ENCODE measurements around the gene OLIG1.

DNA sequence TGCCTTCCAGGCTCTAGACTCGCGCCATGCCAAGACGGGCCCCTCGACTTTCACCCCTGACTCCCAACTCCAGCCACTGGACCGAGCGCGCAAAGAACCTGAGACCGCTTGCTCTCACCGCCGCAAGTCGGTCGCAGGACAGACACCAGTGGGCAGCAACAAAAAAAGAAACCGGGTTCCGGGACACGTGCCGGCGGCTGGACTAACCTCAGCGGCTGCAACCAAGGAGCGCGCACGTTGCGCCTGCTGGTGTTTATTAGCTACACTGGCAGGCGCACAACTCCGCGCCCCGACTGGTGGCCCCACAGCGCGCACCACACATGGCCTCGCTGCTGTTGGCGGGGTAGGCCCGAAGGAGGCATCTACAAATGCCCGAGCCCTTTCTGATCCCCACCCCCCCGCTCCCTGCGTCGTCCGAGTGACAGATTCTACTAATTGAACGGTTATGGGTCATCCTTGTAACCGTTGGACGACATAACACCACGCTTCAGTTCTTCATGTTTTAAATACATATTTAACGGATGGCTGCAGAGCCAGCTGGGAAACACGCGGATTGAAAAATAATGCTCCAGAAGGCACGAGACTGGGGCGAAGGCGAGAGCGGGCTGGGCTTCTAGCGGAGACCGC lies 46.3 kb upstream of the OLIG1 start:
- TF ChIP-seq, protein P1, sequence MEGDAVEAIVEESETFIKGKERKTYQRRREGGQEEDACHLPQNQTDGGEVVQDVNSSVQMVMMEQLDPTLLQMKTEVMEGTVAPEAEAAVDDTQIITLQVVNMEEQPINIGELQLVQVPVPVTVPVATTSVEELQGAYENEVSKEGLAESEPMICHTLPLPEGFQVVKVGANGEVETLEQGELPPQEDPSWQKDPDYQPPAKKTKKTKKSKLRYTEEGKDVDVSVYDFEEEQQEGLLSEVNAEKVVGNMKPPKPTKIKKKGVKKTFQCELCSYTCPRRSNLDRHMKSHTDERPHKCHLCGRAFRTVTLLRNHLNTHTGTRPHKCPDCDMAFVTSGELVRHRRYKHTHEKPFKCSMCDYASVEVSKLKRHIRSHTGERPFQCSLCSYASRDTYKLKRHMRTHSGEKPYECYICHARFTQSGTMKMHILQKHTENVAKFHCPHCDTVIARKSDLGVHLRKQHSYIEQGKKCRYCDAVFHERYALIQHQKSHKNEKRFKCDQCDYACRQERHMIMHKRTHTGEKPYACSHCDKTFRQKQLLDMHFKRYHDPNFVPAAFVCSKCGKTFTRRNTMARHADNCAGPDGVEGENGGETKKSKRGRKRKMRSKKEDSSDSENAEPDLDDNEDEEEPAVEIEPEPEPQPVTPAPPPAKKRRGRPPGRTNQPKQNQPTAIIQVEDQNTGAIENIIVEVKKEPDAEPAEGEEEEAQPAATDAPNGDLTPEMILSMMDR (IDR thresholded peaks at IDR 0.05) = no peak
- TF ChIP-seq POLR2AphosphoS5 (IDR thresholded peaks at IDR 0.05; ENCODE audit: low read depth, low read length) (no peak), YY1 (IDR thresholded peaks at IDR 0.05; ENCODE audit: low read depth) (no peak), EZH2phosphoT487 (IDR thresholded peaks at IDR 0.05; ENCODE audit: borderline replicate concordance, low read depth) (no peak), TEAD4 (IDR thresholded peaks at IDR 0.05; ENCODE audit: borderline replicate concordance, insufficient read depth) (no peak), TAF1 (IDR thresholded peaks at IDR 0.05; ENCODE audit: borderline replicate concordance, low read depth, low read length) (no peak), RAD21 (IDR thresholded peaks at IDR 0.05; ENCODE audit: low read length) (no peak), CHD2 (IDR thresholded peaks at IDR 0.05; ENCODE audit: low read length, partially characterized antibody) (no peak), FOXJ3 (CRISPR knock-in tag; IDR thresholded peaks at IDR 0.05) (no peak), GATA2 (CRISPR knock-in tag; IDR thresholded peaks at IDR 0.05) (no peak)
- TF ChIP-seq, protein P2, sequence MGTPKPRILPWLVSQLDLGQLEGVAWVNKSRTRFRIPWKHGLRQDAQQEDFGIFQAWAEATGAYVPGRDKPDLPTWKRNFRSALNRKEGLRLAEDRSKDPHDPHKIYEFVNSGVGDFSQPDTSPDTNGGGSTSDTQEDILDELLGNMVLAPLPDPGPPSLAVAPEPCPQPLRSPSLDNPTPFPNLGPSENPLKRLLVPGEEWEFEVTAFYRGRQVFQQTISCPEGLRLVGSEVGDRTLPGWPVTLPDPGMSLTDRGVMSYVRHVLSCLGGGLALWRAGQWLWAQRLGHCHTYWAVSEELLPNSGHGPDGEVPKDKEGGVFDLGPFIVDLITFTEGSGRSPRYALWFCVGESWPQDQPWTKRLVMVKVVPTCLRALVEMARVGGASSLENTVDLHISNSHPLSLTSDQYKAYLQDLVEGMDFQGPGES (IDR thresholded peaks at IDR 0.05; ENCODE audit: low read depth, low read length) = no peak
- TF ChIP-seq, protein P3, sequence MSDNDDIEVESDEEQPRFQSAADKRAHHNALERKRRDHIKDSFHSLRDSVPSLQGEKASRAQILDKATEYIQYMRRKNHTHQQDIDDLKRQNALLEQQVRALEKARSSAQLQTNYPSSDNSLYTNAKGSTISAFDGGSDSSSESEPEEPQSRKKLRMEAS (IDR thresholded peaks at IDR 0.05; ENCODE audit: low read depth) = no peak
- TF ChIP-seq, protein P4, sequence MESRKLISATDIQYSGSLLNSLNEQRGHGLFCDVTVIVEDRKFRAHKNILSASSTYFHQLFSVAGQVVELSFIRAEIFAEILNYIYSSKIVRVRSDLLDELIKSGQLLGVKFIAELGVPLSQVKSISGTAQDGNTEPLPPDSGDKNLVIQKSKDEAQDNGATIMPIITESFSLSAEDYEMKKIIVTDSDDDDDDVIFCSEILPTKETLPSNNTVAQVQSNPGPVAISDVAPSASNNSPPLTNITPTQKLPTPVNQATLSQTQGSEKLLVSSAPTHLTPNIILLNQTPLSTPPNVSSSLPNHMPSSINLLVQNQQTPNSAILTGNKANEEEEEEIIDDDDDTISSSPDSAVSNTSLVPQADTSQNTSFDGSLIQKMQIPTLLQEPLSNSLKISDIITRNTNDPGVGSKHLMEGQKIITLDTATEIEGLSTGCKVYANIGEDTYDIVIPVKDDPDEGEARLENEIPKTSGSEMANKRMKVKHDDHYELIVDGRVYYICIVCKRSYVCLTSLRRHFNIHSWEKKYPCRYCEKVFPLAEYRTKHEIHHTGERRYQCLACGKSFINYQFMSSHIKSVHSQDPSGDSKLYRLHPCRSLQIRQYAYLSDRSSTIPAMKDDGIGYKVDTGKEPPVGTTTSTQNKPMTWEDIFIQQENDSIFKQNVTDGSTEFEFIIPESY (IDR thresholded peaks at IDR 0.05; ENCODE audit: borderline replicate concordance, low read depth) = no peak
- TF ChIP-seq, protein P5, sequence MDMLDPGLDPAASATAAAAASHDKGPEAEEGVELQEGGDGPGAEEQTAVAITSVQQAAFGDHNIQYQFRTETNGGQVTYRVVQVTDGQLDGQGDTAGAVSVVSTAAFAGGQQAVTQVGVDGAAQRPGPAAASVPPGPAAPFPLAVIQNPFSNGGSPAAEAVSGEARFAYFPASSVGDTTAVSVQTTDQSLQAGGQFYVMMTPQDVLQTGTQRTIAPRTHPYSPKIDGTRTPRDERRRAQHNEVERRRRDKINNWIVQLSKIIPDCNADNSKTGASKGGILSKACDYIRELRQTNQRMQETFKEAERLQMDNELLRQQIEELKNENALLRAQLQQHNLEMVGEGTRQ (IDR thresholded peaks at IDR 0.05; ENCODE audit: borderline replicate concordance, low read depth, low read length) = no peak

All from SK-N-SH (cell line).